Esophagus squamous epithelium (tissue), 4 donors: Measurements from ENCODE around the gene ADD1.

Experiments
- POLR2A ChIP-seq, 4 donors: fragments of 450-650 bp; IDR thresholded peaks; one replicate each; pipeline ENCODE4 v1.6.1; 2017; ENCODE audit warnings: antibody characterized with exemption in 4 of 4, mild to moderate bottlenecking in 4 of 4, moderate library complexity in 3 of 4
- TF ChIP-seq, protein P1 (sequence below), 6 experiments: fragments of 450-650 bp in 4 of 6; fragments of 200-600 bp in 2 of 6; sonication (generic) in 2 of 6; IDR thresholded peaks; one replicate each; pipeline ENCODE4 v1.5.1; 2016 to 2019; ENCODE audit warnings: antibody characterized with exemption in 6 of 6, mild to moderate bottlenecking in 4 of 6, moderate library complexity in 4 of 6

- TF ChIP-seq, protein P1, sequence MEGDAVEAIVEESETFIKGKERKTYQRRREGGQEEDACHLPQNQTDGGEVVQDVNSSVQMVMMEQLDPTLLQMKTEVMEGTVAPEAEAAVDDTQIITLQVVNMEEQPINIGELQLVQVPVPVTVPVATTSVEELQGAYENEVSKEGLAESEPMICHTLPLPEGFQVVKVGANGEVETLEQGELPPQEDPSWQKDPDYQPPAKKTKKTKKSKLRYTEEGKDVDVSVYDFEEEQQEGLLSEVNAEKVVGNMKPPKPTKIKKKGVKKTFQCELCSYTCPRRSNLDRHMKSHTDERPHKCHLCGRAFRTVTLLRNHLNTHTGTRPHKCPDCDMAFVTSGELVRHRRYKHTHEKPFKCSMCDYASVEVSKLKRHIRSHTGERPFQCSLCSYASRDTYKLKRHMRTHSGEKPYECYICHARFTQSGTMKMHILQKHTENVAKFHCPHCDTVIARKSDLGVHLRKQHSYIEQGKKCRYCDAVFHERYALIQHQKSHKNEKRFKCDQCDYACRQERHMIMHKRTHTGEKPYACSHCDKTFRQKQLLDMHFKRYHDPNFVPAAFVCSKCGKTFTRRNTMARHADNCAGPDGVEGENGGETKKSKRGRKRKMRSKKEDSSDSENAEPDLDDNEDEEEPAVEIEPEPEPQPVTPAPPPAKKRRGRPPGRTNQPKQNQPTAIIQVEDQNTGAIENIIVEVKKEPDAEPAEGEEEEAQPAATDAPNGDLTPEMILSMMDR (IDR thresholded peaks at IDR 0.05), result no peak
- TF ChIP-seq POLR2A (IDR thresholded peaks at IDR 0.05), result no peak
Measured at GRCh38 chr4:2909583-2909982, 65.9 kb downstream of the ADD1 start.
